HG03025 (cell line): Measurements from ENCODE around the gene NELFB.
"Not testable (repeated sequence)": the region's sequence is repeated elsewhere in the genome, so short reads cannot be mapped to it uniquely, and the experiment has no call there.

Experiments
- ATAC-seq: cut with Tn5 transposase; IDR thresholded peaks from one replicate; pipeline ENCODE4 v1.9.1; 2021; ENCODE audit warnings: mild to moderate bottlenecking, moderate library complexity; ENCODE audit not compliant: unreplicated experiment, low FRiP score

NELFB gene

GRCh38 chr9:137234055-137234697 is 21.0 kb upstream of the NELFB start:
- ATAC-seq = no peak

- ATAC-seq = no peak
Observed at GRCh38 chr9:137234758-137235423, 20.2 kb upstream of the NELFB start.

GRCh38 chr9:137235424-137236237 is 19.5 kb upstream of the NELFB start:
- no peak for ATAC-seq

- no peak for ATAC-seq
Observed at GRCh38 chr9:137236238-137236935, 18.7 kb upstream of the NELFB start.

- ATAC-seq = no peak
Observed at GRCh38 chr9:137236936-137237421, 18.1 kb upstream of the NELFB start.

- ATAC-seq = no peak
Observed at GRCh38 chr9:137237759-137238726, 17.1 kb upstream of the NELFB start.

GRCh38 chr9:137239541-137240200 is 15.5 kb upstream of the NELFB start:
- not testable (repeated sequence) for ATAC-seq

- ATAC-seq = peak; percentile 25
Observed at GRCh38 chr9:137240318-137240840, 14.7 kb upstream of the NELFB start.

- ATAC-seq = peak; percentile 70
Observed at GRCh38 chr9:137240841-137241489, 14.2 kb upstream of the NELFB start, which contains the start of gene TUBB4B. Gene TUBB4B, plus strand, starts transcription at chr9:137241287. Its CDS starts 74 bp downstream, at chr9:137241361.

- ATAC-seq = peak; percentile 3
Observed at GRCh38 chr9:137241490-137242268, 13.4 kb upstream of the NELFB start.

GRCh38 chr9:137242269-137243203 is 12.6 kb upstream of the NELFB start:
- ATAC-seq = no peak

- not testable (repeated sequence) for ATAC-seq
Observed at GRCh38 chr9:137243266-137243625, 11.9 kb upstream of the NELFB start.

- ATAC-seq = no peak
Observed at GRCh38 chr9:137243626-137244485, 11.3 kb upstream of the NELFB start.

- no peak for ATAC-seq
Observed at GRCh38 chr9:137244486-137245449, 10.4 kb upstream of the NELFB start.
